Stomach (tissue), 19 donors: ENCODE results near the gene SCYGR5. TPM values are rescaled to one million over a fixed set of nuclear protein-coding genes. Genes with fewer than 3 reads are reported as not detected.
A peak's percentile ranks its signal among the peaks of the same experiment; 100 is the strongest.
"Not testable (repeated sequence)": the region's sequence is repeated elsewhere in the genome, so short reads cannot be mapped to it uniquely, and the experiment has no call there.

ENCODE experiments used
- DNase-seq, 2 donors: peaks; one replicate each; pipeline versions ENCODE4 v3.0.0 to v3.0.0-alpha.2; 2013 to 2019
- H3K27ac ChIP-seq, 5 donors: fragments of 200-600 bp in 4 of 5; sonication (generic) in 4 of 5; one replicate each; pipeline ENCODE4 v1.5.1; 2013 to 2019; ENCODE audit warnings: mild to moderate bottlenecking in 1 of 5, moderate library complexity in 1 of 5
- H3K27me3 ChIP-seq, 3 donors: fragments of 200-600 bp; sonication (generic); one replicate each; pipeline ENCODE4 v1.5.1; 2017 to 2019; ENCODE audit warnings: mixed run types in 1 of 3
- H3K36me3 ChIP-seq, 4 donors: fragments of 200-600 bp; sonication (generic); 1 replicate in 3 of 4; 2 replicates in 1 of 4; pipeline ENCODE4 v1.5.1; 2016 to 2019
- H3K4me1 ChIP-seq, 4 donors: fragments of 200-600 bp; sonication (generic); one replicate each; pipeline ENCODE4 v1.5.1; 2016 to 2019
- H3K4me3 ChIP-seq, 4 donors: fragments of 200-600 bp; sonication (generic) in 3 of 4; one replicate each; pipeline ENCODE4 v1.5.1; 2016 to 2019; ENCODE audit warnings: mild to moderate bottlenecking in 1 of 4
- H3K9me3 ChIP-seq, 4 donors: fragments of 200-600 bp; sonication (generic); one replicate each; pipeline ENCODE4 v1.5.1; 2016 to 2019
- CTCF ChIP-seq, 7 experiments: fragments of 450-650 bp in 4 of 7; fragments of 200-600 bp in 3 of 7; sonication (generic) in 3 of 7; IDR thresholded peaks; one replicate each; pipeline ENCODE4 v1.5.1; 2016 to 2019; ENCODE audit warnings: antibody characterized with exemption in 7 of 7, control low read depth in 2 of 7, mild to moderate bottlenecking in 1 of 7
- EP300 ChIP-seq: sonication (generic); formaldehyde crosslinking; IDR thresholded peaks from one replicate; pipeline ENCODE4 v1.6.1; 2017; ENCODE audit warnings: antibody characterized with exemption
- POLR2A ChIP-seq, 4 donors: fragments of 450-650 bp; IDR thresholded peaks; one replicate each; pipeline ENCODE4 v1.6.1; 2016; ENCODE audit warnings: antibody characterized with exemption in 4 of 4, control low read depth in 2 of 4, mild to moderate bottlenecking in 1 of 4, moderate library complexity in 1 of 4
- POLR2AphosphoS5 ChIP-seq, 3 donors: sonication (generic); formaldehyde crosslinking; IDR thresholded peaks; one replicate each; pipeline ENCODE4 v1.6.1; 2016; ENCODE audit warnings: antibody characterized with exemption in 3 of 3
- WGBS, 5 donors: extraction: QIAGEN DNeasy Blood & Tissue Kit in 3 of 5; methylation state at CpG; one replicate each; pipeline versions ENCODE4 v1.1.5 to v1.1.7; 2013 to 2018; 5-methylcytosine and 5-hydroxymethylcytosine counted together
- intact Hi-C: fragments of 100-400 bp; cut with DNase I; formaldehyde crosslinking; loops from one replicate; pipeline ENCODE4 v1.15.1; 2023; ENCODE audit warnings: low total_unique reads
- long read RNA-seq, 10 donors: transcript quantifications; one replicate each; lab custom pipeline, GENCODE V29; 2026
- polyA plus RNA-seq, 3 donors: library from polyadenylated mRNA; stranded (reverse); fragments of 200-250 nt; gene quantifications; one replicate each; pipeline ENCODE4 v1.2.3, GENCODE V29; 2013
- total RNA-seq, 5 donors: library from RNA; depleted of rRNA; stranded (reverse); fragments of >200 nt; gene quantifications; one replicate each; pipeline versions ENCODE4 v1.1.0 to v1.2.3, GENCODE V29; 2014 to 2016
- donor health status: healthy with polysubstance abuse.
- donor health status: Bipolar disorder and iron deficiency.
- donor health status: healthy.

The SCYGR5 gene
- total RNA-seq, result not detected
- not detected for polyA plus RNA-seq
- long read RNA-seq, donor 1, result 0 reads
- long read RNA-seq, donor 2, result 0 reads
- long read RNA-seq, donor 3, result 0 reads
- long read RNA-seq, donor 4, result 0 reads
- long read RNA-seq, donor 5, result 0 reads
- long read RNA-seq, donor 6, result 0 reads
- long read RNA-seq, donor 7, partial matches to known transcripts, result 0 of 1 reads
- long read RNA-seq, donor 7, other reads (novel, unspliced or antisense), result 0 of 1 reads
- long read RNA-seq, donor 8, result 0 reads
- long read RNA-seq, donor 9, result 0 reads
- long read RNA-seq, donor 10, result 0 reads

- DNase-seq, H3K9me3 ChIP-seq, H3K27ac ChIP-seq, H3K4me1 ChIP-seq, H3K36me3 ChIP-seq, H3K27me3 ChIP-seq, intact Hi-C loops, H3K4me3 ChIP-seq: not testable (repeated sequence)
- WGBS, 5 donors, result 83 to 93% (median 88%) methylated on average over 9 to 13 of the region's 13 CpGs
These were observed at the start of gene SCYGR5 for GRCh38 chr2:227666631-227667170. Gene SCYGR5, plus strand, starts transcription at chr2:227666804. Its CDS starts 0 bp downstream, at chr2:227666804.

GRCh38 chr2:227617316-227618230 lies 49.0 kb upstream of the SCYGR5 start, which contains the start of gene SCYGR4:
Gene SCYGR4, plus strand, starts transcription at chr2:227617498. Its CDS starts 0 bp downstream, at chr2:227617498.
- WGBS, 5 donors, result 73 to 85% (median 80%) methylated on average over 13 to 20 of the region's 20 CpGs
- peak in 1 of 2 donors; percentile 35 for DNase-seq
- H3K4me3 ChIP-seq, result no peak within 1 kb of the TSS

GRCh38 chr2:227623226-227623625 lies 43.4 kb upstream of the SCYGR5 start:
- DNase-seq, result no peak
- TF ChIP-seq POLR2AphosphoS5 (IDR thresholded peaks at IDR 0.05), result no peak
- no peak for TF ChIP-seq POLR2A (IDR thresholded peaks at IDR 0.05)
- TF ChIP-seq EP300, result no peak
- no peak for TF ChIP-seq CTCF (IDR thresholded peaks at IDR 0.05)
- no peaks in the 10 kb centered on the region for H3K27me3 ChIP-seq
- intact Hi-C loops, result no loop called here
- H3K27ac ChIP-seq, result no peak overlapping the region
- H3K36me3 ChIP-seq, result no peaks in the 10 kb centered on the region
- no peaks in the 10 kb centered on the region for H3K4me1 ChIP-seq
- no peaks in the 10 kb centered on the region for H3K9me3 ChIP-seq
- H3K4me3 ChIP-seq, result no peak overlapping the region

More at GRCh38 chr2:227617316-227618230, 49.0 kb upstream of the SCYGR5 start, which contains the start of gene SCYGR4:
- no peaks in the 10 kb centered on the region for H3K9me3 ChIP-seq
- peaks cover 0 to 19% (median 0%) of the 10 kb centered on the region in 3 donors for H3K27me3 ChIP-seq
- no peaks in the 10 kb centered on the region for H3K4me1 ChIP-seq
- H3K36me3 ChIP-seq, result no peaks in the 10 kb centered on the region
- H3K27ac ChIP-seq, result no peak within 1 kb of the TSS
- intact Hi-C loops, result no loop called here
- TF ChIP-seq EP300 (no peak), POLR2A (IDR thresholded peaks at IDR 0.05) (no peak), CTCF (IDR thresholded peaks at IDR 0.05) (no peak), POLR2AphosphoS5 (IDR thresholded peaks at IDR 0.05) (no peak)

DNA sequence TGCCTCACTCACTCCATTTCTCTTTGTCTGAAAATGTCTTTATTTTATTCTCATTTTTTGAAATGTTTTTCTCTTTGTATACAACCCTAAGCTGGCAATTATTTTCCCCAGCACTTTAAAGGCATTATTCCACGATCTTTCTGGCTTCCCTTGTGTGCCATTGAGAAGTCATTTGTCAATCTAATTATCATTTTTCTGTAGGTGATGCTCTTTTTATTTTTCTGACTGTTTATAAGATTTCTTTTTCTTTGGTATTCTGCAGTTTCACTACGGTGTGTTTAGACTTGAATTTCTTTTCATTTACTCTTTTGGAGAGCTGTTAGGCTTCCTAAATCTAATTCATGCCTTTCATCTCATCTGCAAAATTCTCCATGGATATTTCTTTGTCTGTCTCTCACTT lies 41.2 kb upstream of the SCYGR5 start:
- intact Hi-C loops, result no loop called here
- H3K4me3 ChIP-seq, result no peak overlapping the region
- WGBS, 5 donors, result 47 to 70% (median 57%) methylated on average over 2 of the region's 2 CpGs
- no peaks in the 10 kb centered on the region for H3K4me1 ChIP-seq
- DNase-seq, result no peak
- TF ChIP-seq POLR2AphosphoS5 (IDR thresholded peaks at IDR 0.05), result no peak
- no peak for TF ChIP-seq EP300
- no peak for TF ChIP-seq POLR2A (IDR thresholded peaks at IDR 0.05)
- H3K27ac ChIP-seq, result no peak overlapping the region
- H3K36me3 ChIP-seq, result no peaks in the 10 kb centered on the region
- H3K9me3 ChIP-seq, result no peaks in the 10 kb centered on the region
- peaks cover 0 to 7% (median 0%) of the 10 kb centered on the region in 3 donors for H3K27me3 ChIP-seq

DNA sequence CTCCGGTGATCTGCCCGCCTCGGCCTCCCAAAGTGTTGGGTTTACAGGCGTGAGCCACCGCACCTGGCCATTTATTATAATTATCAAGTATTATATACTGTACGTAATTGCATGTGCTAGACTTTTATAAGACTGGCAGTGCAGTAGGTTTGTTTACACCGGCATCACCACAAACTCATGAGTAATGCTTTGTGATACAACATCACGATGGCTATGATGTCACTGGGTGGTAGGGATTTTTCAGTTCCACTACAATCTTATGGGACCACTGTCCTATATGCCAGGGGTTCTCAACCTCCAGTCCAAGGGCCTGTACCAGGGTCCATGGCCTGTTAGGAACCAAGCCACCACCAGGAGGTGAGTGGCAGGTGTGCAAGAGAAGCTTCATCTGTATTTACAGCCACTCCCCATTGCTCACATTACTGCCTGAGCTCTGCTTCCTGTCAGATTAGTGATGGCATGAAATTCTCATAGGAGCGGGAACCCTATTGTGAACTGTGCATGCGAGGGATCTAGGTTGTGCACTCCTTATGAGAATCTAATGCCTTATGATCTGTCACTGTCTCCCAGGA lies 39.9 kb upstream of the SCYGR5 start:
- TF ChIP-seq POLR2AphosphoS5 (IDR thresholded peaks at IDR 0.05), result no peak
- TF ChIP-seq EP300, result no peak
- no peak for TF ChIP-seq POLR2A (IDR thresholded peaks at IDR 0.05)
- TF ChIP-seq CTCF (IDR thresholded peaks at IDR 0.05), result no peak
- Histone ChIP-seq H3K27ac (no peak overlapping the region), H3K36me3 (no peaks in the 10 kb centered on the region), H3K27me3 (peaks cover 0 to 13% (median 0%) of the 10 kb centered on the region in 3 donors), H3K4me3 (no peak overlapping the region), H3K9me3 (no peaks in the 10 kb centered on the region), H3K4me1 (no peaks in the 10 kb centered on the region)
- intact Hi-C loops, result no loop called here
- DNase-seq, result no peak
- 90 to 97% (median 91%) methylated on average over 10 of the region's 10 CpGs for WGBS, 5 donors
